LHCN-M2 (cell line): ENCODE results near the gene SYNRG. TPM values are rescaled to one million over a fixed set of nuclear protein-coding genes. Genes with fewer than 3 reads are reported as not detected.

Source experiments
- DNase-seq: peaks from one replicate; pipeline ENCODE4 v3.0.0-alpha.2; 2012; ENCODE audit warnings: low read depth
- total RNA-seq: library from RNA; depleted of rRNA; stranded (reverse); fragments of >200 nt; gene quantifications from 2 replicates; pipeline ENCODE4 v1.2.3, GENCODE V29; 2014

Gene SYNRG
- total RNA-seq, 1 experiment from 2014 or later, result 12.2 TPM

- no peak for DNase-seq
Observed at GRCh38 chr17:37505333-37505732, 103.9 kb downstream of the SYNRG start.

- DNase-seq, result no peak
Observed at GRCh38 chr17:37503148-37503547, 106.1 kb downstream of the SYNRG start.

DNA sequence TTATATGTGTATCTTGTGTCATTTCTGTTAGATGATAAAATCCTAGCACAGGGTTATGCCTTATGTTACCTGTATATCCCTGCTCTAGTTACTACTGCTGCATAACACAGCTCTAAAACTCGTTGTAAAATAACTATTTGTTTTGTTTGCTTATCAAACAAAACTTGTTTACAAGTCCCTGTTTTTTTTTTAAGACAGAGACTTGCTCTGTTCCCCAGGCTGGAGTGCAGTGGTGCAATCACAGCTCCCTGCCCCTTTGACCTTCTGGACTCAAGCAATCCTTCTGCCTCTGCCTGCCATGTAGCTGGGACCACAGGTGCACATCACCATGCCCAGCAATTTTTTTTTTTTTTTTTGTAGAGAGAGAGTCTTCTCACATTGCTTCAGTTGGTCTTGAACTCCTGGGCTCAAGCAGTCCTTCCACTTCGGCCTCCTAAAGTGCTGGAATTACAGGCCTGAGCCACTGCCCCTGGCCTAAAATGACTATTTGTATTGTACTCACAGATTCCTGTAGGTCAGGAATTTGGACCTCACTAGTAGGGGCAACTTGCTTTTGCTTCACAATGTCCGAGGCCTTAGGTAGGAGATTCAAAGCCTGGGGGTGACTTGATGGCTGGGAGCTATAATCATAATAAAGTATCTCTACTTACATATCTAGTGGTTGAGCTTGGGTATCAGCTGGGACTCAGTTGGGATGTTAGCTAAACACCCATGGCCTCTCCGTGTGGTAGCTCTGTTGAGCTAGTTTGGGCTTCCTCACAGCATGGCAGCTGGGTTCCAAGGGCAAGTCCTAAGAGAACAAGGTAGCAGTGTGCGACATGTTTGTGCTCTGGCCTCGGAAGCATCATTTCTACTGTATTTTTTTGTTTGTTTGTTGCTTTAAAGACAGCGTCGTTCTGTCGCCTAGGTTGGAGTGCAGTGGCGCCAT lies 106.9 kb downstream of the SYNRG start:
- DNase-seq, result no peak

DNA sequence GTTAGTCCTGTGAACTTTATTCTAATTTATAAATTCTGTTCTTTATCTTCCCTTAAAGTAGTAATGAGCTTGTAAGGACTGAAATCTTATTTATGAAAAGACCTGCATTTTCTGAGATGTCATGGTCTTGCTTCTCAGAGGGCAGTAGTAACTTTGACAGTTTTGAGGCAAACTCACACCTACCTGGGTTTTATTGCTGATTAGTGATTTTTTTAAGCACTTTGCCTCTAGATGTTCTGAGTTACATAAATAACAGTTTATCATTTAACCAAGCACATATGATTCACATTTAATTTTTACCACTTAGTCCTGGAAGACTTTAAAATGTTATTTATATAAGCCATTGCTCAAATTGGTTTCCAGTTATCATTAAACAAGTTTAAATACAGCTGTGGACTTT lies 108.8 kb downstream of the SYNRG start:
- no peak for DNase-seq

DNA sequence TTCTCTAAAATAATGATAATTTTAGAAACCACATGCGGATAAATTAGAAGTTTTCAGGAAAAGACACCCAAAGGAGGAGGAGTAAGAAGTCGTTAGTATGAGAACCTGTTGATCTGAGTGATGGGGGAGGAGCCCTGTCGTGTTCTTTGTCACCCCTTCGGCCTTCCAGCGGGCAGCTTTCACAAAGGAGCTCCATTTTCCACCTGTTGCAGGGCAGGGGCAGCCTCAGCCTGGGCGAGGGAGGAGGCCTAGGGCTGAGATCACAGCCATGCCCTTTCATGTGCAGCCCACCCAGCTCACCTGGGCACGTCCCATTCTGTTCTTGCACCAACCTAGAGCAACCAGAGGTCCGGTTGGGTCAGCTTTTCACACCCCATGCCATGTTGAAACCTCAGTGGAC lies 114.2 kb downstream of the SYNRG start:
- no peak for DNase-seq

GRCh38 chr17:37494401-37494831 lies 114.8 kb downstream of the SYNRG start:
- DNase-seq, result no peak

DNA sequence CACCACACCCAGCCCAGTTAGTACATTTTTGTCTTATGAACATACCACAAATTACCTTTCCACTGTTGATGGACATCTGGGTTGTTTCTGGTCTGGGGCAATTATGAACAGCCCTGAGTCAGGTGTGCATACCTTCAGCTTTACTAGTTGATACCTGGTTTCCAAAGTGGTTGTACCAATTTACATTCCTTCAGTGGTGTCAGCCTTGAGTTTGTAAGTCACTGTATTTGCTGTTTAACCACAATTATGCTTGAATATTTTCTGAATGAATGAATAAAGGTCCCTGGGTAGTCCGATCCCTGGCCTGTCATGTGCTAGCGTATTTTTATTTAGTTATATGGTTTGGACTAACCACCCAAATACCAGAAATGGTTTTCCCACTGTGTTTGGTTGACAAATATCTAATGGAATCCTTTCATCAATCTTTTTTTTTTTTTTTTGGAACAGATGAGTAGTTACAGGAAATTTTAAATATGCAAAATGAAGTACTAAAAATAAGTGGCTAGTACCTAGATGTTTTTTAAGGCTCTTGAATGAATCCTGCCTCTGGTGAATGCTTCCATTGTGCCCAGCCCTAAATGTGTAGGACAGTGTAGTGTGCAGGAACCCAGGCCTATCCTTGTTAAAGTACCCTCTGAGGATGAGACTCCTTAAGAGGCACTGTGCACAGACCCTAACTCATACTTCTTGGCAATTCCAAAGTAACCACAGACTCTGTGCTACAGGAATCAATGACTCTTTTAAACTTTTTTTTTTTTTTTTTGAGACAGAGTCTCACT lies 115.8 kb downstream of the SYNRG start:
- DNase-seq, result peak; percentile 91

- no peak for DNase-seq
Observed at GRCh38 chr17:37492167-37492566, 117.1 kb downstream of the SYNRG start.

GRCh38 chr17:37490638-37491614 lies 118.3 kb downstream of the SYNRG start:
- DNase-seq, result peak; percentile 84

- DNase-seq, result peak; percentile 68
Observed at GRCh38 chr17:37490022-37490587, 119.1 kb downstream of the SYNRG start.

GRCh38 chr17:37489197-37490001 lies 119.8 kb downstream of the SYNRG start, which contains the start of gene DUSP14:
TSS of gene DUSP14 (plus strand) at chr17:37489891. CDS start at chr17:37512273, 22,382 bp downstream.
- peak; percentile 73 for DNase-seq

GRCh38 chr17:37488607-37489196 lies 120.5 kb downstream of the SYNRG start:
- peak; percentile 85 for DNase-seq

DNA sequence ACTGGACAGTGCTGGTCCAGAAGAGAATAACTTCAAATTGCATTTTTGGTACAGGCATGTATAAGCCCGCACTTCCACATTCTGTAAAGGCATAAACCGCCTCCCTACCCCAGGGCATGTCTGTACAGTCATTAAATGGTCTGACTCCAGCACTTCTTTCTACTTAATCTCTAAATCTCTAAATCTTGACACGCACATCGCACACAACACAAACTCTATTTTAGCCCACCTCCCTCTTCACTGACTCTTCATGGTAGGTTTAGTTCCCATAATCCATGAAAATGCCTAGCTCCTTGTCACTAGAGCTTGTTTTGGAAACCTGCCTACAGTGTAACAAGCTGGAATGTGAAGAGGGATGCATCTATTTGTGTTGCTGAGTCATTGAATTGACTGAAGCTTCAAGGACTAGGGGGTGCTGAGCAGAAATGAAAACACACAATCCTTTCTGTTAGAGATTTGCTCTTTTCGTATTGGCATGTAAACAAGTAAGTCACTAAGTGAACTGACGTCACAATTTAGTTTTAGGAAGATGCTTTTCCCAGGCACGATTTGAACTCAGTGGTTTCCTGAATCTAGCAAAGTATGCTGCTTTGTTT lies 121.1 kb downstream of the SYNRG start:
- DNase-seq, result peak; percentile 92

- no peak for DNase-seq
Observed at GRCh38 chr17:37485938-37486570, 123.2 kb downstream of the SYNRG start.

DNA sequence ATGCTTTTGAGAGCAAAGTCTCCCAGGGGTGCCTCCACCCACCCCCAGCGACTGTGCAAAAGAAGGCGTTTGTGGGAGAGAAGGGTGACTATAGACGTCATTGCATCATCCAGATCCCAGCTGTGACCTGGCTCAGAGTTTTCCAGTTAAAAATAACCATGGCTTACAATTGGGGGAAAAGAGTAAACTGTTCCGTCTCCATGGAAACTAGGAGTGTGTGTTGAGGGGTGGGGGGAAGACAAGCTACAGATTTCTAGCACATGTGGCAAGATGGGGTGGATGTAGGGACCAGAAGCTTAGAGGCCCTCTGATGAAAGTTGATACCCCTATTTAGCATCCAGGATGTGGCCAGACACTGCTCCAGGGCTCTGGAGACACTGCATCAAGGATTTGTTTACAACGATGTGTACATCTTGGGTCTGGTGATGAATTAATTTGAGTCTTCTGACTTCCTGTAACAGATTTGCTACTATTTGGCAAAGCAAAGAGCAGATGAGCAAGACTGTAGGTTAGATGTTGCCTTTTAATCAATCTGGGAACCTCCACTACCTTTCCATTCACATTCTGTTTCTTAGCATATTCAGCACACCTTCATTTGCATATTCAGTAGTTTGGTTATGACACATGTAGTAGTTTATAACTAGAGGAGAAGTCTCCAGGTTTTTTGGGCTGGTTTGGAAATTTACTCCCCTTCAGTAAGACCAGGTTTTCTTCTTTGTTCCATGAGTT lies 125.7 kb downstream of the SYNRG start:
- peak; percentile 82 for DNase-seq

- no peak for DNase-seq
Observed at GRCh38 chr17:37481001-37481665, 128.1 kb downstream of the SYNRG start.

- DNase-seq, result no peak
Observed at GRCh38 chr17:37480427-37480826, 128.8 kb downstream of the SYNRG start.
